Measurements from ENCODE around the gene MAML3.

Gene MAML3

GRCh38 chr4:140018931-140019618, 134.9 kb downstream of the MAML3 start:
- H3K27me3 ChIP-seq: no peaks in the 10 kb centered on the region
- no peaks in the 10 kb centered on the region for H3K36me3 ChIP-seq
- H3K4me1 ChIP-seq (ENCODE audit: control insufficient read depth in 1 of 2, insufficient read depth in 1 of 2, low read depth in 1 of 2, low read length in 1 of 2): peaks cover 5 to 6% of the 10 kb centered on the region in 2 experiments
- no peaks in the 10 kb centered on the region for H3K9me3 ChIP-seq
- no peak overlapping the region for H3K4me3 ChIP-seq (ENCODE audit: low read depth in 1 of 2, low read length in 1 of 2)
- no peak overlapping the region for H3K27ac ChIP-seq
- TF ChIP-seq, protein P1, sequence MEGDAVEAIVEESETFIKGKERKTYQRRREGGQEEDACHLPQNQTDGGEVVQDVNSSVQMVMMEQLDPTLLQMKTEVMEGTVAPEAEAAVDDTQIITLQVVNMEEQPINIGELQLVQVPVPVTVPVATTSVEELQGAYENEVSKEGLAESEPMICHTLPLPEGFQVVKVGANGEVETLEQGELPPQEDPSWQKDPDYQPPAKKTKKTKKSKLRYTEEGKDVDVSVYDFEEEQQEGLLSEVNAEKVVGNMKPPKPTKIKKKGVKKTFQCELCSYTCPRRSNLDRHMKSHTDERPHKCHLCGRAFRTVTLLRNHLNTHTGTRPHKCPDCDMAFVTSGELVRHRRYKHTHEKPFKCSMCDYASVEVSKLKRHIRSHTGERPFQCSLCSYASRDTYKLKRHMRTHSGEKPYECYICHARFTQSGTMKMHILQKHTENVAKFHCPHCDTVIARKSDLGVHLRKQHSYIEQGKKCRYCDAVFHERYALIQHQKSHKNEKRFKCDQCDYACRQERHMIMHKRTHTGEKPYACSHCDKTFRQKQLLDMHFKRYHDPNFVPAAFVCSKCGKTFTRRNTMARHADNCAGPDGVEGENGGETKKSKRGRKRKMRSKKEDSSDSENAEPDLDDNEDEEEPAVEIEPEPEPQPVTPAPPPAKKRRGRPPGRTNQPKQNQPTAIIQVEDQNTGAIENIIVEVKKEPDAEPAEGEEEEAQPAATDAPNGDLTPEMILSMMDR (IDR thresholded peaks at IDR 0.05): no peak

DNA sequence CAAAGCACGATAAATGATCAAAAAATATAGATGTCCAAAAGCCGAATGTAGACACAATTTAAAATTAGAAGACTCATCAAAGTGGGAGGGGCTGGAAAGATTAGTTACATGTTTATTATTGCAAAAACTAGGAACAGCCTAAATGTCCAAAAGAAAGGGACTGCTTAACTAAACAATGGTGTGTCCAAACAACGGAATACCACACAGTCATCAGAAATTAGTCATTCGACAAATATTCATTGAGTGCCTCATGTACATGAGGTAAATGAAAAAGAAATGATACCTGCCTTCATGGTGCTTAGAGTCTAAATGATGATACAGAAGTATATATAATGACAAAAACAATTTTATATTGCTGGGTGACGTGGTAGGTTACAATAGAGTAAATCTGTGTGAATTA, 139.7 kb downstream of the MAML3 start:
- TF ChIP-seq, protein P1 (IDR thresholded peaks at IDR 0.05): no peak
- no peaks in the 10 kb centered on the region for H3K9me3 ChIP-seq
- H3K4me1 ChIP-seq (ENCODE audit: control insufficient read depth in 1 of 2, insufficient read depth in 1 of 2, low read depth in 1 of 2, low read length in 1 of 2): peaks cover 0 to 9% of the 10 kb centered on the region in 2 experiments
- H3K27me3 ChIP-seq: no peaks in the 10 kb centered on the region
- no peaks in the 10 kb centered on the region for H3K36me3 ChIP-seq
- H3K4me3 ChIP-seq (ENCODE audit: low read depth in 1 of 2, low read length in 1 of 2): no peak overlapping the region
- no peak overlapping the region for H3K27ac ChIP-seq

DNA sequence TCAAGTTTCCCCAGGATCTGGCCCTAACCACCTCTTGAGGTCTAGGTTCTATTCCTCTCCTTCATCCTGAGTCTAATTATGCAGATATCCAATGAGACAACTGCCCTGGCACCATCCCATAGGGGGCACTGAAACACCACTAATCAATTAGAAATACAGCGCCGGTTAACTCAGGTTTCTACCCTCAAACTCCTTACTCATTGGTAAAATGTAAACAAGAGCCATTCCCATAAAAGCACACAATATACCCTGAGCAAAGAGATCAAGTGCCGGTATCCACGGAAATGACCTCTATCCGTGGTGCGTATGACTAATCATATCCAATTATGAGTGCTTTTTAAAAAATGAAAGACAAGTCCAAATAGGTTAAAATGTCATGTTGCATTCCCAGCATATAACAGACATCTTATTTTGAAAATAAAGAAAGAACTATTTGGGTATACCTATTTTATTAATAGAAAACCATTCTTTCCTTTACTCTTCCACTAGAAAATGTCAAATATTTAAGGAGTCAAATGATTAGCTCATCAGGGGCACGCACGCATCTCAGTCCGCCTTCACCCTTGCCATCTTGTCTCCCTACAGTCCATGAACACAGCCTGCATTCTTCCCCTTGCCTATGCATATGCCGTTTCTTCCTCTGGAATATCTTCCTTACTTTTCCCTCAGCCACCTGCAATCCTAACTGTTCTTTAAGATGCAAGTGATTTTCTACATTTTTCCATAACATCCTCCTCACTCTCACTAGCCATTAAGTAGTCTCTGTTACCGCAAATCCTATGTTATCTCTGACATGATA, 141.1 kb downstream of the MAML3 start:
- H3K4me3 ChIP-seq (ENCODE audit: low read depth in 1 of 2, low read length in 1 of 2): no peak overlapping the region
- H3K36me3 ChIP-seq: no peaks in the 10 kb centered on the region
- TF ChIP-seq, protein P1 (IDR thresholded peaks at IDR 0.05): peak; percentile 60
- H3K27ac ChIP-seq: no peak overlapping the region
- no peaks in the 10 kb centered on the region for H3K9me3 ChIP-seq
- no peaks in the 10 kb centered on the region for H3K27me3 ChIP-seq
- peaks cover 0 to 9% of the 10 kb centered on the region in 2 experiments for H3K4me1 ChIP-seq (ENCODE audit: control insufficient read depth in 1 of 2, insufficient read depth in 1 of 2, low read depth in 1 of 2, low read length in 1 of 2)

GRCh38 chr4:140005699-140006098, 148.3 kb downstream of the MAML3 start:
- TF ChIP-seq, protein P1 (IDR thresholded peaks at IDR 0.05): no peak
- H3K4me1 ChIP-seq (ENCODE audit: control insufficient read depth in 1 of 2, insufficient read depth in 1 of 2, low read depth in 1 of 2, low read length in 1 of 2): no peaks in the 10 kb centered on the region

GRCh38 chr4:140004922-140005627, 148.9 kb downstream of the MAML3 start:
- TF ChIP-seq, protein P1 (IDR thresholded peaks at IDR 0.05): no peak

More at GRCh38 chr4:140005699-140006098, 148.3 kb downstream of the MAML3 start:
- Histone ChIP-seq H3K27ac (no peak overlapping the region), H3K36me3 (no peaks in the 10 kb centered on the region), H3K27me3 (no peaks in the 10 kb centered on the region), H3K9me3 (no peaks in the 10 kb centered on the region), H3K4me3 (ENCODE audit: low read depth in 1 of 2, low read length in 1 of 2) (no peak overlapping the region)

More at GRCh38 chr4:140004922-140005627, 148.9 kb downstream of the MAML3 start:
- no peaks in the 10 kb centered on the region for H3K4me1 ChIP-seq (ENCODE audit: control insufficient read depth in 1 of 2, insufficient read depth in 1 of 2, low read depth in 1 of 2, low read length in 1 of 2)
- no peak overlapping the region for H3K27ac ChIP-seq
- no peaks in the 10 kb centered on the region for H3K9me3 ChIP-seq
- no peaks in the 10 kb centered on the region for H3K36me3 ChIP-seq
- H3K27me3 ChIP-seq: no peaks in the 10 kb centered on the region
- no peak overlapping the region for H3K4me3 ChIP-seq (ENCODE audit: low read depth in 1 of 2, low read length in 1 of 2)
